Rectal smooth muscle tissue (tissue), 1 donor: ENCODE measurements around the gene HSDL1.

Source experiments
- H3K27ac ChIP-seq: one replicate; pipeline ENCODE4 v1.7.0; 2013; ENCODE audit warnings: low read depth, low read length, inconsistent platforms
- H3K27me3 ChIP-seq: one replicate; pipeline ENCODE4 v1.7.0; 2013; ENCODE audit warnings: low read length; ENCODE audit not compliant: control insufficient read depth, insufficient read depth
- H3K36me3 ChIP-seq: one replicate; pipeline ENCODE4 v1.7.0; 2013; ENCODE audit warnings: low read length; ENCODE audit not compliant: control insufficient read depth, insufficient read depth
- H3K4me1 ChIP-seq: one replicate; pipeline ENCODE4 v1.7.0; 2013; ENCODE audit warnings: low read length; ENCODE audit not compliant: control insufficient read depth, insufficient read depth
- H3K4me3 ChIP-seq: one replicate; pipeline ENCODE4 v1.7.0; 2013; ENCODE audit warnings: low read length
- H3K9ac ChIP-seq: one replicate; pipeline ENCODE4 v1.7.0; 2013; ENCODE audit warnings: low read length

The HSDL1 gene

GRCh38 chr16:84088695-84089395, 56.1 kb downstream of the HSDL1 start:
- peaks cover 45% of the 10 kb centered on the region for H3K36me3 ChIP-seq
- no peak overlapping the region for H3K9ac ChIP-seq

GRCh38 chr16:84087466-84088151, 57.4 kb downstream of the HSDL1 start:
- no peak overlapping the region for H3K27ac ChIP-seq
- H3K9ac ChIP-seq, result no peak overlapping the region
- no peaks in the 10 kb centered on the region for H3K27me3 ChIP-seq
- H3K36me3 ChIP-seq, result peaks cover 36% of the 10 kb centered on the region
- no peak overlapping the region for H3K4me3 ChIP-seq
- H3K4me1 ChIP-seq, result no peaks in the 10 kb centered on the region

More at GRCh38 chr16:84088695-84089395, 56.1 kb downstream of the HSDL1 start:
- Histone ChIP-seq H3K4me3 (no peak overlapping the region), H3K4me1 (no peaks in the 10 kb centered on the region), H3K27me3 (no peaks in the 10 kb centered on the region), H3K27ac (no peak overlapping the region)

DNA sequence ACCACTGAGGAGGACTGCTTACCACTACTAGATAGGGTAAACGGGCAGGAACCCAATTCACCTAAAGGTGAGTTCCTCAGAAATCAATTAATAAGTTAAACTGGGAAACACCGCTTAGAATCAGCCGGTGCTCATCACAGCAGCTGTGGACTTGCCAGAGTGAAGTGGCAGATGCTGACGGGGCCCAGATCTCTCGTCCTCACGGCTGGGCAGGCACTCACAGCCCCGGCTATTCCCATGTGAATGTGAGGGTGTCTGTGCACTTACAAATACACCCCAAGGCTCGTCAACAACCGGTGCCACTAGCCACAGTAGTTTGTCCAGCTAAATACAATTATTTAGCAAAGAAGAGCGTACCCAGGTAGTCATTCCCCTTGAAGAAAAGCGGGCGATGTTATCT, 58.0 kb downstream of the HSDL1 start:
- Histone ChIP-seq H3K27me3 (no peaks in the 10 kb centered on the region), H3K27ac (no peak overlapping the region), H3K9ac (no peak overlapping the region), H3K4me3 (no peak overlapping the region), H3K4me1 (no peaks in the 10 kb centered on the region), H3K36me3 (peaks cover 33% of the 10 kb centered on the region)

- Histone ChIP-seq H3K4me3 (no peak overlapping the region), H3K27me3 (no peaks in the 10 kb centered on the region), H3K9ac (no peak overlapping the region), H3K36me3 (peaks cover 33% of the 10 kb centered on the region), H3K27ac (no peak overlapping the region), H3K4me1 (no peaks in the 10 kb centered on the region)
Observed at GRCh38 chr16:84086341-84086740, 58.6 kb downstream of the HSDL1 start.

GRCh38 chr16:84085773-84086172, 59.2 kb downstream of the HSDL1 start:
- Histone ChIP-seq H3K27me3 (no peaks in the 10 kb centered on the region), H3K4me3 (no peak overlapping the region), H3K4me1 (no peaks in the 10 kb centered on the region), H3K9ac (no peak overlapping the region), H3K27ac (no peak overlapping the region), H3K36me3 (peaks cover 38% of the 10 kb centered on the region)

DNA sequence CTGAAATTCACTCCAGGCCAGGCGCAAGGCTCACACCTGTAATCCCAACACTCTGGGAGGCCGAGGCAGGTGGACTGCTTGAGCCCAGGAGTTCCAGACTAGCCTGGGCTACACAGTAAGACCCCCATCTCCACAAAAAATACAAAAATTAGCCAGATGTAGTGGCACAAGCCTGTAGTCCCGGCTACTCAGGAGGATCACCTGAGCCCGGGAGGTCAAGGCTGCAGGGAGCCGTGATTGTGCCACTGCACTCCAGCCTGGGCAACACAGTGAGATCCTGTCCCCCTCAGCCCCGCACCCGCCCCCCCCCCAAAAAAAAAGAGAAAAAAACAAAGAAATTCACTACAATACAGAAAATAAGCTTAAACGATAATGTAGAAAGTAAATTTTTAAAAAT, 59.7 kb downstream of the HSDL1 start:
- Histone ChIP-seq H3K36me3 (peaks cover 42% of the 10 kb centered on the region), H3K4me3 (no peak overlapping the region), H3K27me3 (no peaks in the 10 kb centered on the region), H3K9ac (no peak overlapping the region), H3K27ac (no peak overlapping the region), H3K4me1 (no peaks in the 10 kb centered on the region)

DNA sequence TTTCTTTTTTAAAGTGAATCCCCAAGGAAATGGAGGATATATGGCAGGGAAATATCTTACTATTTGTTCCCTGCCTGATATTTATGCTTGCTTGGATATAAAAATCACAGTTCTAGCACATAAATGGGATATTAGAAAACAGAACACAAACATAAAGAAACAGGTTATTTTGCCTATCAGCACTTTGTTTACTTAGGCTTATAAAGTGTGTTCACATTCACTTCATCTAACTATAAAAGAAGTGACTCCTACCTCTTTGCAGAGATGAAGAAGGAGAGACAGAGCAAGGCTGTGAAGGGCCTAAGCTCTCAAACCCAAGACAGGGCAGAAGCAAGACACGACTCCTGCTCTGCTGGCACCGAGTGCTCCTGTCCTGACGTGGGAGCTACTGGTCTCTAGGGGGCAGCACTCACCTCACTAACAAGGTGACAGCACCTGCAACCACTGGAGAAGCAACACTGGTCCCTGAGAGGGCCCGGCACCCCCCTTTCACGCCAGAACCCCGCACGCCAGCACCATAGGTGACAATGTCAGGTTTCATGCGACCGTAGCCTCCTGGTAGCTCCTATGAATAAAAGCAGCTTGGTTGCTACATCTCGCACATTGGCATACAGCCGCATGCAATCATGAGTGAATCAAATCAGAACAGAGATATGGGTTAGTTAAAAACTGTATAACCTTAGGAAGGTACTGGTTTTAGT, 60.3 kb downstream of the HSDL1 start:
- Histone ChIP-seq H3K27ac (no peak overlapping the region), H3K4me3 (no peak overlapping the region), H3K4me1 (no peaks in the 10 kb centered on the region), H3K9ac (no peak overlapping the region), H3K36me3 (peaks cover 40% of the 10 kb centered on the region), H3K27me3 (no peaks in the 10 kb centered on the region)

GRCh38 chr16:84082835-84083569, 62.0 kb downstream of the HSDL1 start:
- Histone ChIP-seq H3K4me1 (no peaks in the 10 kb centered on the region), H3K4me3 (no peak overlapping the region), H3K9ac (no peak overlapping the region), H3K36me3 (peaks cover 40% of the 10 kb centered on the region), H3K27ac (no peak overlapping the region), H3K27me3 (no peaks in the 10 kb centered on the region)

DNA sequence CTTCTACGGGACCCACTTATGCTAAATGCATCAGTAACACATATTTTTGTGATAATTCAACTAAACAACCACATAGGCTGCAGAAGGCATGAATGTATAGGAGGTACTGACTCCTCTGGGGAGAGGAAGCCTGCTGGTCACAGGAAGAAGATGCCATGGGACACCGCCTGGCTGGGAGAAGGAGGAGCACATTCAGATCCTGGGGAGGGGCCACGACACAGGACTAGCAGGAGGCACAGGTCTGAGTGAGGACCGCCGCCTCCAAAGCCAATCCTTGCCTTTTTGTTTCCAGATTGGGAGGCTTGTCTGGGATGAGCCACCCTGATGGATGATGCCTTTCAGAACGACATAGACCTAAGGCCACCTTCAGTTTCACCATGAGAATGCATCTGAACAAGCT, 62.9 kb downstream of the HSDL1 start:
- Histone ChIP-seq H3K9ac (no peak overlapping the region), H3K4me1 (no peaks in the 10 kb centered on the region), H3K27me3 (no peaks in the 10 kb centered on the region), H3K36me3 (peaks cover 36% of the 10 kb centered on the region), H3K27ac (no peak overlapping the region), H3K4me3 (no peak overlapping the region)

DNA sequence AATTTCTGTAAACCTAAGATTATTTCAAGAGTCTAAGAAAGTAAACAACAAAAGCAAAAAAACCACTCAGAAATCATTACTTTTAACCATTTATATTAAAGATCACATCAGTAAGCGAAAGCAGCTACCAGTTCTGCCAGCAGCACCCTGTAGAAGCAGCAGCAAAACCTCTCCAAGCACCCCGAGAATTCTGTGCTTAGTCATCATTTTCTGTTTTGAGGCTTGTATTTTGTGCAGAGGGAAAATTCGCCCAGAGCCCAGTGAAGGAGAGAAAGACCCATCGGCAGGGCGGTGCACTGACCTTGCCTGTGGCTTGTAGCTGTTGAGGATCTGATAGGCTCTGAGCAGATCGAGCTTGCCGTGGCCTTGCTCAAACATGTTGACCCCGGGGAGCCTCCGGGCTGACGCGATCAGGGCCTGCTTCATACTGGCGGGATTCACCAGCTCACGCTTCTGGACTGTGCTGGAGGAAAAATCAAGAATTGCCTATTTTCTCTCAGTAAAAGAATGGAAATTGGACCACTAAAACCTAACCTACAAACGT, 63.5 kb downstream of the HSDL1 start:
- H3K4me3 ChIP-seq, result no peak overlapping the region
- no peaks in the 10 kb centered on the region for H3K4me1 ChIP-seq
- H3K27me3 ChIP-seq, result no peaks in the 10 kb centered on the region
- no peak overlapping the region for H3K9ac ChIP-seq
- peaks cover 36% of the 10 kb centered on the region for H3K36me3 ChIP-seq
- H3K27ac ChIP-seq, result no peak overlapping the region

GRCh38 chr16:84080813-84081212, 64.2 kb downstream of the HSDL1 start:
- no peaks in the 10 kb centered on the region for H3K4me1 ChIP-seq
- no peak overlapping the region for H3K4me3 ChIP-seq
- no peak overlapping the region for H3K27ac ChIP-seq
- no peak overlapping the region for H3K9ac ChIP-seq
- H3K27me3 ChIP-seq, result no peaks in the 10 kb centered on the region
- H3K36me3 ChIP-seq, result peaks cover 29% of the 10 kb centered on the region

- Histone ChIP-seq H3K27ac (no peak overlapping the region), H3K27me3 (no peaks in the 10 kb centered on the region), H3K4me3 (no peak overlapping the region), H3K4me1 (no peaks in the 10 kb centered on the region), H3K36me3 (peaks cover 29% of the 10 kb centered on the region), H3K9ac (no peak overlapping the region)
Observed at GRCh38 chr16:84080378-84080777, 64.6 kb downstream of the HSDL1 start.
